ENCODE results near the gene USP5. TPM values are rescaled to one million over a fixed set of nuclear protein-coding genes. Genes with fewer than 3 reads are reported as not detected.

USP5 gene
- total RNA-seq, 4 donors from 2014 or later, result 61.9 to 79.3 (median 72.5) TPM

DNA sequence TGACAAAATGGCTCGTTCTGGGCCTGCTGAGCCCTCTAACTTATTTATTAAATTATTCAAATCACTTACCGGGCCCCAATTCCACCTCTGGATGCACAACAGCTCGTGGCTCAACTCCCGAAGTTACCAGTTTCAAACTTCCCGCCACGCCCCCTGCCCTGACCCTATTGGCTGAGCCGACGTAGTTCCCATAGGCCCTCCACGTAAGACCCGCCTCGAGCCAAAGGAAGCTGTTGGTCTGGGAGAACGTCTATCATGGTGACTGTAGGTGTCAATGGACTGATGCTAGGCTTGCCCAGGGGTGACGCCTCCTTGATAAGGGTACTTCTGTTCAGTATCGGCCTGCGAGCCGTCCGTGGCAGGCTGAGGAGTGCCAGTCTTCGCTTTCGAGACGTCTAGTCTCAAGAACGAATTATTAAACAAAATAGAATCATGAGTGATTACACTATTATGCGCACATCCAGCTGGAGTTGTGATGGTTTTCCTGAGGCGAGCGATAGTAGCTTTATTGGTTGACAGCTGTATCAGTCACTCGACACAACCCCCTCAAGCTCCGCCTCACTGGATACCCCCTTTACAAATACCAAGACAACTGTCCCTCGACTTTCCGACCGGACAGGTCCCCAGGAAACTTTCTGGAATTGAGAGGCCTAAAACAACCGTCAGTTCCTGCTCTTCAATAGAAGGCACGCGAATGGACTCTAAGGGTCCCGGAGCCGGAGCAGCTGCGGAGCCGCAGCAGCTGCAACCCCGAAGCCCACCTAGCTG lies 613 bp upstream of the USP5 start, which contains the start of gene CDCA3:
Gene CDCA3, minus strand, starts transcription at position 134 of the 768 bp plus-strand sequence. CDS start 334 bp downstream, outside the sequence.
- no peak for TF ChIP-seq POLR2A (IDR thresholded peaks at IDR 0.05)
- TF ChIP-seq, protein P1, sequence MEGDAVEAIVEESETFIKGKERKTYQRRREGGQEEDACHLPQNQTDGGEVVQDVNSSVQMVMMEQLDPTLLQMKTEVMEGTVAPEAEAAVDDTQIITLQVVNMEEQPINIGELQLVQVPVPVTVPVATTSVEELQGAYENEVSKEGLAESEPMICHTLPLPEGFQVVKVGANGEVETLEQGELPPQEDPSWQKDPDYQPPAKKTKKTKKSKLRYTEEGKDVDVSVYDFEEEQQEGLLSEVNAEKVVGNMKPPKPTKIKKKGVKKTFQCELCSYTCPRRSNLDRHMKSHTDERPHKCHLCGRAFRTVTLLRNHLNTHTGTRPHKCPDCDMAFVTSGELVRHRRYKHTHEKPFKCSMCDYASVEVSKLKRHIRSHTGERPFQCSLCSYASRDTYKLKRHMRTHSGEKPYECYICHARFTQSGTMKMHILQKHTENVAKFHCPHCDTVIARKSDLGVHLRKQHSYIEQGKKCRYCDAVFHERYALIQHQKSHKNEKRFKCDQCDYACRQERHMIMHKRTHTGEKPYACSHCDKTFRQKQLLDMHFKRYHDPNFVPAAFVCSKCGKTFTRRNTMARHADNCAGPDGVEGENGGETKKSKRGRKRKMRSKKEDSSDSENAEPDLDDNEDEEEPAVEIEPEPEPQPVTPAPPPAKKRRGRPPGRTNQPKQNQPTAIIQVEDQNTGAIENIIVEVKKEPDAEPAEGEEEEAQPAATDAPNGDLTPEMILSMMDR (IDR thresholded peaks at IDR 0.05), result no peak
- peak; percentile 97 to 98 for DNase-seq (ENCODE audit: low spot score in 2 of 2)
- peak within 1 kb of the TSS; percentile 39 for H3K4me3 ChIP-seq (ENCODE audit: low read depth, poor library complexity, severe bottlenecking)
- intact Hi-C loops (cut with DNase I; ENCODE audit: low total_unique reads), result no loop called here
- WGBS, 2 donors, result 0% methylated on average over 37 of the region's 37 CpGs

DNA sequence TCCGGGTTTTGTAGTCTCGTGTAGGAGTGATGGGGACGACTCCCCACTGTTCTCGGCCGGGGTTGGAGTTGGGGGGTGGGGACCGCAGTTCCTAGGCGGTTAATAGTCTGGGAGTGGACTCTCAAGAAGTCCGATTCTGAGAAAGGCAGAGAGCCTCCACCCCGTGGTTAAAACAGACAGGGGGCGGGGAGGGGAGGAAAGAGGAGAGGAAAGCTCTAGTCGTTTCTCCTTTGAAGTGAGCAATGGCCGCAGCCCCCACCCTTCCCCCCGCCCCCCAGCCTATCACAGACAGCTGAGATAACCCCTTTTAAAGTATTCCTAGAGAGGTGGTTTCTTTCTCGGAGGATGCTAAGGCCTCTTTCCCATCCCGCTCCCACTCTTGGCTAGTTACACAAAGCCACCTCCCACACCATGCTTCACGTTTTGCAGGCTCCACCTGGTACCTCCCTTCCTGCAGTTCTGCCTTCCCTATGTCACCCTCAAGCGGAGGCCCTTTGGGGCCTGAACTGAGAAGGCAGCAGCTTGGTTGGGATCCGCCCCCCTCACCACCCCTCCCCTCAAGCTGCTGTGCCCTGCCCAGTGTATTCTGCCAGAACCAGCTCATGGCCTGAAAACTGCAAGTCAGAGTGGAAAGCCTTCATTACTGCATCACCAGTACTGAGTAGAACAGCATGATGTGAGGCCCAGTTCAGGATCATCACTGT lies 853 bp downstream of the USP5 start:
- no peak for TF ChIP-seq POLR2A (IDR thresholded peaks at IDR 0.05)
- TF ChIP-seq, protein P1 (IDR thresholded peaks at IDR 0.05), result no peak
- 1 to 4% methylated on average over 18 of the region's 18 CpGs for WGBS, 2 donors
- peak in 1 of 2 donors; percentile 54 for DNase-seq (ENCODE audit: low spot score in 2 of 2)
- H3K4me3 ChIP-seq (ENCODE audit: low read depth, poor library complexity, severe bottlenecking), result peak overlapping the region; percentile 26
- intact Hi-C loops (cut with DNase I; ENCODE audit: low total_unique reads), result no loop called here

DNA sequence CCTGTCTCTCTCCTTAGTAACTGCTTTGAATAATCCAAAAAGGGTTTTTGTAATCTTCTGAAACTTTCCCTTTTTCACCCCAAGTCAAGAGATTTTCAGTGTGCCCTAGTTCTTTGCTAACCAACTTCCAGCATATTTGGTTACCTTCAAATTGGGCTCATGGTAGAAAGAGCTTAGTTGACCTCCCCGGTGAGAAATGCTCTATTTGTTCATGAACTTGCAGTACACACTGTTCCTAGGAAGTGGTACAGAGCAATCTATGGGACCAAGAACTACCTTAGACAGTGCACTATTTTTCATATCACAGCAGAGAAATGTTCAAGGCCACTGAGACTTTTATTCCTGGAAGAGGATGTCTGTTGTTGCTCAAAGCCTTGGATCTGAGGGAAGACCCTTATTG lies 1.7 kb downstream of the USP5 start:
- TF ChIP-seq, protein P1 (IDR thresholded peaks at IDR 0.05), result no peak
- TF ChIP-seq POLR2A (IDR thresholded peaks at IDR 0.05), result no peak
- H3K4me3 ChIP-seq (ENCODE audit: low read depth, poor library complexity, severe bottlenecking), result no peak overlapping the region
- 80 to 83% methylated on average over 1 of the region's 1 CpG for WGBS, 2 donors
- intact Hi-C loops (cut with DNase I; ENCODE audit: low total_unique reads), result no loop called here
- DNase-seq (ENCODE audit: low spot score in 2 of 2), result no peak

DNA sequence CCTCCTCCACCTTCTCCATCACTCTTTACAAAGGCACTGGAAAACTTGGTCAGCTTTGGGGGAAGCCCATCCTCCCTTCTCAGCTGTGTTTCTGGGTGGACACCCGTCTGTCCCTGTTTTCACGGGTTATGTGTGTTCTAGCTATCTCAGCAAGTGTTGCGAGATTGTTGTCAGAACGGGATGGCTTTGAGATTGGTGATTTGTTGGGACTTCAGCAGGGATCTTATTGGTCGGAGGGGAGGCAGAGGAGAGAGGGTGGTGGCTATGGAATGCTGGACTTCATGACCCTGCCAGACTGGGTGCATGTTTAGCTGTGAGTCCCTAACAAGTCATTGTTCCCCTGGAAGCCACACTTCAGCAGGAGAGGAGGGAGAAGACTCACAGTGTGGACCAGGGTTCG lies 2.1 kb downstream of the USP5 start:
- 75 to 81% methylated on average over 6 of the region's 6 CpGs for WGBS, 2 donors

DNA sequence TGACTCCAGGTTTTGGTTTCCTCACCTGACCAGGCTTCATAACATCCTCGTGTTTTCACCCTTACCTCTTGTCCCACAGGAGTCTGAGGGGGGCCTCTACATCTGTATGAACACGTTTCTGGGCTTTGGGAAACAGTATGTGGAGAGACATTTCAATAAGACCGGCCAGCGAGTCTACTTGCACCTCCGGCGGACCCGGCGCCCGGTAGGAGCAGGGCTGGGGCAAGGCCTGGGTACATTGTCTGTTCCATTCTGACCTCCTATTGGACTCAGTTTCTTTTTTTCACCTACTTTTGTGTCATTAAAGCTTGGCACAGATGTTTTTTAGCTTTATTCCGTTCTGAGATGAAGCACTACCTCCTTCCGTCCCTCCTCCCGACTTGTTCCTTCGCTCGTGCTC lies 3.4 kb downstream of the USP5 start:
- H3K4me3 ChIP-seq (ENCODE audit: low read depth, poor library complexity, severe bottlenecking), result no peak overlapping the region
- no peak for DNase-seq (ENCODE audit: low spot score in 2 of 2)
- intact Hi-C loops (cut with DNase I; ENCODE audit: low total_unique reads), result no loop called here
- 91 to 93% methylated on average over 14 of the region's 14 CpGs for WGBS, 2 donors
- TF ChIP-seq, protein P1 (IDR thresholded peaks at IDR 0.05), result no peak
- TF ChIP-seq POLR2A (IDR thresholded peaks at IDR 0.05), result no peak

More for the DNA sequence above, 2.1 kb downstream of the USP5 start:
- no peak overlapping the region for H3K4me3 ChIP-seq (ENCODE audit: low read depth, poor library complexity, severe bottlenecking)
- intact Hi-C loops (cut with DNase I; ENCODE audit: low total_unique reads), result no loop called here
- no peak for DNase-seq (ENCODE audit: low spot score in 2 of 2)
- TF ChIP-seq POLR2A (IDR thresholded peaks at IDR 0.05), result no peak
- TF ChIP-seq, protein P1 (IDR thresholded peaks at IDR 0.05), result no peak

All from lower leg skin (tissue), 4 donors.